Endothelial cell of umbilical vein (primary cell): ENCODE data around the gene TEX12. TPM values are rescaled to one million over a fixed set of nuclear protein-coding genes. Genes with fewer than 3 reads are reported as not detected.

ENCODE experiments used
- BruUV-seq: library from RNA; stranded (reverse); fragments of 400-500 nt; replicated peaks from 2 replicates; lab custom pipeline; 2021; lab: Mats Ljungman, UMichigan
- CTCF ChIA-PET: fragments of 300-600, 350-600 bp; sonication (Branson Sonifier 250); formaldehyde crosslinking; loops from one replicate; lab custom pipeline; 2021; ENCODE audit warnings: antibody characterized with exemption, inconsistent platforms; lab: Charles Lee
- POLR2A ChIA-PET: fragments of 300-600, 350-600 bp; sonication (Branson Sonifier 250); formaldehyde crosslinking; loops from one replicate; lab custom pipeline; 2021; ENCODE audit warnings: antibody characterized with exemption, inconsistent platforms; lab: Charles Lee
- DNase-seq: peaks from one replicate; pipeline ENCODE4 v3.0.0-alpha.2; 2011; ENCODE audit warnings: low read depth, low spot score
- FAIRE-seq: peaks from 2 replicates; lab custom pipeline; 2011; peaks lifted over from hg19 to GRCh38; lab: Jason Lieb, UNC
- H2AFZ ChIP-seq: 2 replicates; pipeline ENCODE4 v1.6.0; 2012; ENCODE audit warnings: low read depth, low read length, control low read depth, inconsistent platforms
- H3K27ac ChIP-seq: 2 replicates; pipeline ENCODE4 v1.5.1; 2011; ENCODE audit warnings: low read depth, mild to moderate bottlenecking, control low read depth, low read length, moderate library complexity; ENCODE audit not compliant: insufficient read depth
- H3K27me3 ChIP-seq, 2 experiments: 2 replicates each; pipeline versions ENCODE4 v1.6.0 to v1.6.1; 2011; ENCODE audit warnings: low read length in 2 of 2, mixed read lengths in 1 of 2; ENCODE audit not compliant: control insufficient read depth in 2 of 2, insufficient read depth in 2 of 2
- H3K36me3 ChIP-seq, 2 experiments: 2 replicates in 1 of 2; 3 replicates in 1 of 2; pipeline ENCODE4 v1.5.1; 2011; ENCODE audit warnings: low read length in 2 of 2, mild to moderate bottlenecking in 1 of 2, moderate library complexity in 1 of 2; ENCODE audit not compliant: control insufficient read depth in 2 of 2, insufficient read depth in 2 of 2; ENCODE audit errors: extremely low read depth in 1 of 2
- H3K4me1 ChIP-seq: 3 replicates; pipeline ENCODE4 v1.5.1; 2011; ENCODE audit warnings: mild to moderate bottlenecking, low read length; ENCODE audit not compliant: control insufficient read depth, insufficient read depth; ENCODE audit errors: extremely low read depth
- H3K4me2 ChIP-seq: 2 replicates; pipeline ENCODE4 v1.6.1; 2011; ENCODE audit warnings: low read length, control low read depth, mixed read lengths; ENCODE audit not compliant: insufficient read depth
- H3K4me3 ChIP-seq, 3 experiments: fragments of 200-600 bp in 1 of 3; sonication (generic), shearing (Covaris generic) in 1 of 3; replicated peaks in 1 of 3; 2 replicates each; pipeline ENCODE4 v1.5.1; 2011 to 2016; ENCODE audit warnings: control low read depth in 3 of 3, low read length in 3 of 3, mild to moderate bottlenecking in 2 of 3, inconsistent platforms in 1 of 3, low read depth in 1 of 3, moderate library complexity in 1 of 3; ENCODE audit not compliant: insufficient read depth in 1 of 3
- H3K79me2 ChIP-seq: 2 replicates; pipeline ENCODE4 v1.6.0; 2012; ENCODE audit warnings: low read length, inconsistent platforms; ENCODE audit not compliant: control insufficient read depth, insufficient read depth
- H3K9ac ChIP-seq: replicated peaks from 2 replicates; pipeline ENCODE3; 2011; ENCODE audit warnings: low read length, control low read depth; ENCODE audit not compliant: insufficient read depth; ENCODE audit errors: extremely low read depth
- H3K9me1 ChIP-seq: replicated peaks from 3 replicates; pipeline ENCODE4 v1.6.0; 2011; ENCODE audit warnings: mild to moderate bottlenecking, low read length; ENCODE audit not compliant: control insufficient read depth, insufficient read depth; ENCODE audit errors: extremely low read depth
- H3K9me3 ChIP-seq: replicated peaks from 2 replicates; pipeline ENCODE4 v1.5.1; 2012; ENCODE audit warnings: low read length, inconsistent platforms; ENCODE audit not compliant: control insufficient read depth, insufficient read depth
- H4K20me1 ChIP-seq: replicated peaks from 2 replicates; pipeline ENCODE3; 2011; ENCODE audit warnings: mild to moderate bottlenecking, low read length; ENCODE audit not compliant: control insufficient read depth, insufficient read depth; ENCODE audit errors: extremely low read depth
- EZH2 ChIP-seq: IDR thresholded peaks from 2 replicates; pipeline ENCODE4 v1.6.1; 2012; ENCODE audit warnings: borderline replicate concordance, low read depth, mild to moderate bottlenecking, moderate library complexity, low read length, inconsistent platforms; ENCODE audit not compliant: severe bottlenecking
- FOS ChIP-seq: IDR thresholded peaks from 2 replicates; pipeline ENCODE4 v1.6.1; 2011; ENCODE audit warnings: mild to moderate bottlenecking, low read length, moderate library complexity, borderline replicate concordance; ENCODE audit not compliant: insufficient read depth
- GATA2 ChIP-seq: IDR thresholded peaks from 2 replicates; pipeline ENCODE4 v1.7.0; 2011; ENCODE audit warnings: low read depth, mild to moderate bottlenecking, moderate library complexity, mixed read lengths, low read length; ENCODE audit not compliant: insufficient read length, insufficient read depth
- MYC ChIP-seq: IDR thresholded peaks from one replicate; pipeline ENCODE4 v1.6.1; 2011; ENCODE audit warnings: mild to moderate bottlenecking, low read depth, low read length
- POLR2A ChIP-seq: IDR thresholded peaks from 2 replicates; pipeline ENCODE4 v1.6.1; 2012; ENCODE audit warnings: low read depth, mild to moderate bottlenecking, control low read depth, low read length
- dilution Hi-C: fragments of 300-500 bp; cut with MboI; formaldehyde crosslinking; loops from one replicate; pipeline ENCODE4 v1.15.0; 2019; ENCODE audit warnings: low sequenced_read_pairs; ENCODE audit not compliant: extremely low pct_ligation_motif_present
- intact Hi-C: fragments of 100-400 bp; cut with micrococcal nuclease; formaldehyde crosslinking; loops from one replicate; pipeline ENCODE4 v1.10.0; 2022
- polyA plus RNA-seq, 4 experiments: library from polyadenylated mRNA; depleted of rRNA in 3 of 4; stranded (reverse) in 3 of 4; unstranded in 1 of 4; fragments of >200 nt; gene quantifications; 2 replicates each; pipeline versions ENCODE4 v1.2.1 to v1.2.3, GENCODE V29; 2011 to 2012; ENCODE audit warnings: missing spikeins in 1 of 4
- total RNA-seq: library from RNA; stranded (reverse); gene quantifications from 2 replicates; pipeline ENCODE4 v1.2.3, GENCODE V29; 2021
- TF ChIP-seq, protein P1 (sequence below), 2 donors: IDR thresholded peaks; 1 replicate in 1 of 2; 2 replicates in 1 of 2; pipeline ENCODE4 v1.5.1; 2011; ENCODE audit warnings: low read length in 2 of 2, mild to moderate bottlenecking in 2 of 2, moderate library complexity in 2 of 2, control low read depth in 1 of 2, inconsistent platforms in 1 of 2, low read depth in 1 of 2; ENCODE audit not compliant: insufficient read depth in 1 of 2; ENCODE audit errors: extremely low read depth in 1 of 2
- TF ChIP-seq, protein P2 (sequence below): IDR thresholded peaks from 2 replicates; pipeline ENCODE4 v1.6.1; 2011; ENCODE audit not compliant: insufficient read depth, insufficient read length

Gene TEX12
- total and polyA plus RNA-seq, 2 donors (not counting 3 experiments of a cell fraction or from before 2014, with no cell fraction given) = 0.46 TPM; not detected in 1

DNA sequence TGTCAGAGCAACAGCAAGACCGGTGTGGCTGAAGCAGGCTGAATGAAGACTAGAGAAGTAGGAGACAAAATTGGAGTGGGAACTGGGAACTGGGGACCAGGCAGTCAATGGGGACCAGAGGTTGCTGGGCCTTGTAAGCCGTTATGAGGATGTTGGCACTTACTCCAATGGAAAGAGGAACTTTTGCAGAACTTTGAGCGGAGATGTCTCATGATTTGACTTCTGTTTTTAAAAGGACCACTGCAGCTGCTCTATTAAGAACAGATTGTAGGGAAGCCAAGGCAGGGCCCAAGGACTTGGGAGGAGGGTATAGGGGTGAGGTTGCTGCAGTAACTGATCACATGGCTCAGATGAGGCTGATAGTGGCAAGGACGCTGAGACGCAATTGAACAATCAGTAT, 37.5 kb upstream of the TEX12 start:
- H3K9me3 ChIP-seq = no peaks in the 10 kb centered on the region
- ChIA-PET POLR2A (no interaction called here), CTCF (interaction anchor here (1.0 to 1.3 kb wide), 3 partner anchors 16 to 28 kb away, joined by 3 to 6 read pairs (median 5); no protein-coding TSS in a partner anchor)
- no peak overlapping the region for H2AFZ ChIP-seq
- FAIRE-seq = no peak
- dilution Hi-C loops = no loop called here
- intact Hi-C loops = no loop called here
- no peak overlapping the region for H3K4me2 ChIP-seq
- H3K27ac ChIP-seq = no peak overlapping the region
- H3K9me1 ChIP-seq = no peaks in the 10 kb centered on the region
- no peak overlapping the region for H3K4me3 ChIP-seq
- no peaks in the 10 kb centered on the region for H3K36me3 ChIP-seq
- no peak for DNase-seq
- peaks cover 10% of the 10 kb centered on the region for H3K4me1 ChIP-seq
- TF ChIP-seq GATA2 = no peak
- TF ChIP-seq, protein P1, sequence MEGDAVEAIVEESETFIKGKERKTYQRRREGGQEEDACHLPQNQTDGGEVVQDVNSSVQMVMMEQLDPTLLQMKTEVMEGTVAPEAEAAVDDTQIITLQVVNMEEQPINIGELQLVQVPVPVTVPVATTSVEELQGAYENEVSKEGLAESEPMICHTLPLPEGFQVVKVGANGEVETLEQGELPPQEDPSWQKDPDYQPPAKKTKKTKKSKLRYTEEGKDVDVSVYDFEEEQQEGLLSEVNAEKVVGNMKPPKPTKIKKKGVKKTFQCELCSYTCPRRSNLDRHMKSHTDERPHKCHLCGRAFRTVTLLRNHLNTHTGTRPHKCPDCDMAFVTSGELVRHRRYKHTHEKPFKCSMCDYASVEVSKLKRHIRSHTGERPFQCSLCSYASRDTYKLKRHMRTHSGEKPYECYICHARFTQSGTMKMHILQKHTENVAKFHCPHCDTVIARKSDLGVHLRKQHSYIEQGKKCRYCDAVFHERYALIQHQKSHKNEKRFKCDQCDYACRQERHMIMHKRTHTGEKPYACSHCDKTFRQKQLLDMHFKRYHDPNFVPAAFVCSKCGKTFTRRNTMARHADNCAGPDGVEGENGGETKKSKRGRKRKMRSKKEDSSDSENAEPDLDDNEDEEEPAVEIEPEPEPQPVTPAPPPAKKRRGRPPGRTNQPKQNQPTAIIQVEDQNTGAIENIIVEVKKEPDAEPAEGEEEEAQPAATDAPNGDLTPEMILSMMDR (IDR thresholded peaks at IDR 0.05; ENCODE audit: extremely low read depth in 1 of 2, insufficient read depth in 1 of 2, low read depth in 1 of 2, low read length in 2 of 2) = no peak
- TF ChIP-seq, protein P2, sequence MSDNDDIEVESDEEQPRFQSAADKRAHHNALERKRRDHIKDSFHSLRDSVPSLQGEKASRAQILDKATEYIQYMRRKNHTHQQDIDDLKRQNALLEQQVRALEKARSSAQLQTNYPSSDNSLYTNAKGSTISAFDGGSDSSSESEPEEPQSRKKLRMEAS = no peak
- no peak for TF ChIP-seq POLR2A
- TF ChIP-seq FOS = no peak
- TF ChIP-seq MYC = no peak
- TF ChIP-seq EZH2 = no peak
- H3K79me2 ChIP-seq = no peaks in the 10 kb centered on the region
- BruUV-seq = no TSS peak
- H3K27me3 ChIP-seq = no peaks in the 10 kb centered on the region
- H3K9ac ChIP-seq = no peak overlapping the region
- no peaks in the 10 kb centered on the region for H4K20me1 ChIP-seq
